Esophagus squamous epithelium (tissue), 4 donors: Measurements from ENCODE around the gene CXorf49B.

ENCODE experiments used
- CTCF ChIP-seq, 6 experiments: fragments of 450-650 bp in 4 of 6; fragments of 200-600 bp in 2 of 6; sonication (generic) in 2 of 6; IDR thresholded peaks; one replicate each; pipeline ENCODE4 v1.5.1; 2016 to 2019; ENCODE audit warnings: antibody characterized with exemption in 6 of 6, mild to moderate bottlenecking in 4 of 6, moderate library complexity in 4 of 6
- POLR2A ChIP-seq, 4 donors: fragments of 450-650 bp; IDR thresholded peaks; one replicate each; pipeline ENCODE4 v1.6.1; 2017; ENCODE audit warnings: antibody characterized with exemption in 4 of 4, mild to moderate bottlenecking in 4 of 4, moderate library complexity in 3 of 4

- no peak for TF ChIP-seq CTCF (IDR thresholded peaks at IDR 0.05)
- TF ChIP-seq POLR2A (IDR thresholded peaks at IDR 0.05), result no peak
Measured at GRCh38 chrX:71809886-71810285, 46.7 kb downstream of the CXorf49B start.
